Measurements from ENCODE around the gene LYRM9. TPM values are rescaled to one million over a fixed set of nuclear protein-coding genes. Genes with fewer than 3 reads are reported as not detected.

The LYRM9 gene
- total and polyA plus RNA-seq, 12 donors, result 18.7 to 116 (median 36.2) TPM

GRCh38 chr17:27939474-27940465 lies 46.6 kb upstream of the LYRM9 start:
- TF ChIP-seq POLR2A (IDR thresholded peaks at IDR 0.05) (no peak), CTCF (IDR thresholded peaks at IDR 0.05) (no peak)
- no peak overlapping the region for H3K27ac ChIP-seq
- H3K9me3 ChIP-seq (replicated peaks in 1 of 3), result no peaks in the 10 kb centered on the region
- H3K27me3 ChIP-seq, result no peaks in the 10 kb centered on the region
- H3K36me3 ChIP-seq (replicated peaks in 1 of 2), result no peaks in the 10 kb centered on the region
- WGBS, 4 donors, result 65 to 75% (median 66%) methylated on average over 7 of the region's 7 CpGs
- intact Hi-C loops (cut with DNase I), result no loop called here
- DNase-seq, result no peak
- no peaks in the 10 kb centered on the region for H3K4me1 ChIP-seq (replicated peaks in 1 of 2)
- H3K4me3 ChIP-seq, result no peak overlapping the region

- H3K27ac ChIP-seq, result no peak overlapping the region
- no peak for TF ChIP-seq CTCF (IDR thresholded peaks at IDR 0.05)
- TF ChIP-seq POLR2A (IDR thresholded peaks at IDR 0.05), result no peak
- no peak overlapping the region for H3K4me3 ChIP-seq
- no peak for DNase-seq
- H3K27me3 ChIP-seq, result no peaks in the 10 kb centered on the region
- no peaks in the 10 kb centered on the region for H3K36me3 ChIP-seq (replicated peaks in 1 of 2)
- no peaks in the 10 kb centered on the region for H3K9me3 ChIP-seq (replicated peaks in 1 of 3)
- WGBS, 4 donors, result 84 to 89% (median 88%) methylated on average over 4 of the region's 4 CpGs
- H3K4me1 ChIP-seq (replicated peaks in 1 of 2), result no peaks in the 10 kb centered on the region
- intact Hi-C loops (cut with DNase I), result no loop called here
Measured at GRCh38 chr17:27938864-27939263, 45.7 kb upstream of the LYRM9 start.

GRCh38 chr17:27938241-27938640 lies 45.1 kb upstream of the LYRM9 start:
- no peak for DNase-seq
- H3K4me3 ChIP-seq, result no peak overlapping the region
- TF ChIP-seq POLR2A (IDR thresholded peaks at IDR 0.05) (no peak), CTCF (IDR thresholded peaks at IDR 0.05) (no peak)
- intact Hi-C loops (cut with DNase I), result no loop called here
- H3K36me3 ChIP-seq (replicated peaks in 1 of 2), result no peaks in the 10 kb centered on the region
- H3K9me3 ChIP-seq (replicated peaks in 1 of 3), result no peaks in the 10 kb centered on the region
- no peaks in the 10 kb centered on the region for H3K27me3 ChIP-seq
- H3K4me1 ChIP-seq (replicated peaks in 1 of 2), result no peaks in the 10 kb centered on the region
- H3K27ac ChIP-seq, result no peak overlapping the region

- Histone ChIP-seq H3K27ac (no peak overlapping the region), H3K9me3 (replicated peaks in 1 of 3) (no peaks in the 10 kb centered on the region), H3K4me1 (replicated peaks in 1 of 2) (no peaks in the 10 kb centered on the region), H3K36me3 (replicated peaks in 1 of 2) (no peaks in the 10 kb centered on the region), H3K27me3 (no peaks in the 10 kb centered on the region), H3K4me3 (no peak overlapping the region)
- TF ChIP-seq POLR2A (IDR thresholded peaks at IDR 0.05) (no peak), CTCF (IDR thresholded peaks at IDR 0.05) (no peak)
- 90 to 96% (median 94%) methylated on average over 8 of the region's 8 CpGs for WGBS, 4 donors
- intact Hi-C loops (cut with DNase I), result no loop called here
- no peak for DNase-seq
Measured at GRCh38 chr17:27937025-27937546, 43.9 kb upstream of the LYRM9 start.

Measured in adrenal gland (tissue), 12 donors.